Stimulated activated naive B cell treated with anti-CD40 and anti-IgM and Interleukin-4, amounts not matched to agents 10 μg/mL and 1 μg/mL and 100 μg/mL, for 72 hours (primary cell): ENCODE results near the gene POLR1A.

Source experiments
- ATAC-seq, 2 donors: fragments of 150-1000 bp; cut with Tn5 transposase; replicated peaks; 2 replicates each; pipeline ENCODE4 v1.10.0; 2021; ENCODE audit warnings: moderate library complexity in 1 of 2
- DNase-seq: peaks from one replicate; pipeline ENCODE4 v3.0.0; 2021
- H3K27ac Mint-ChIP-seq: one replicate; pipeline ENCODE4 v1.8.0; 2022; ENCODE audit warnings: mild to moderate bottlenecking, mixed read lengths
- H3K27me3 Mint-ChIP-seq, 2 donors: one replicate each; pipeline ENCODE4 v1.8.0; 2022; ENCODE audit warnings: mixed read lengths in 2 of 2
- H3K36me3 Mint-ChIP-seq, 2 donors: one replicate each; pipeline ENCODE4 v1.8.0; 2022; ENCODE audit warnings: mixed read lengths in 2 of 2, mild to moderate bottlenecking in 1 of 2
- H3K4me1 Mint-ChIP-seq, 2 donors: one replicate each; pipeline ENCODE4 v1.8.0; 2022; ENCODE audit warnings: mixed read lengths in 2 of 2, mild to moderate bottlenecking in 1 of 2
- H3K4me3 Mint-ChIP-seq, 2 donors: one replicate each; pipeline ENCODE4 v1.8.0; 2022; ENCODE audit warnings: mild to moderate bottlenecking in 2 of 2, mixed read lengths in 2 of 2, moderate library complexity in 1 of 2
- H3K9me3 Mint-ChIP-seq, 2 donors: one replicate each; pipeline ENCODE4 v1.8.0; 2022; ENCODE audit warnings: mixed read lengths in 2 of 2, mild to moderate bottlenecking in 1 of 2

The POLR1A gene

GRCh38 chr2:86123328-86123925 lies 17.7 kb upstream of the POLR1A start:
- no peaks in the 10 kb centered on the region for H3K9me3 Mint-ChIP-seq
- no peaks in the 10 kb centered on the region for H3K27me3 Mint-ChIP-seq
- no peak overlapping the region for H3K27ac Mint-ChIP-seq
- ATAC-seq: no peak
- H3K36me3 Mint-ChIP-seq: peaks cover 24 to 45% of the 10 kb centered on the region in 2 donors
- no peak overlapping the region for H3K4me3 Mint-ChIP-seq
- DNase-seq: no peak
- H3K4me1 Mint-ChIP-seq: no peaks in the 10 kb centered on the region

GRCh38 chr2:86118130-86118529 lies 12.4 kb upstream of the POLR1A start:
- Mint-ChIP-seq H3K4me3 (no peak overlapping the region), H3K36me3 (peaks cover 35 to 52% of the 10 kb centered on the region in 2 donors), H3K4me1 (no peaks in the 10 kb centered on the region), H3K27ac (no peak overlapping the region), H3K27me3 (no peaks in the 10 kb centered on the region), H3K9me3 (no peaks in the 10 kb centered on the region)
- no peak for DNase-seq
- ATAC-seq: no peak

GRCh38 chr2:86107031-86107430 lies 1.3 kb upstream of the POLR1A start:
- ATAC-seq (no peak), DNase-seq (no peak)
- Mint-ChIP-seq H3K4me1 (peaks cover 28 to 39% of the 10 kb centered on the region in 2 donors), H3K9me3 (no peaks in the 10 kb centered on the region), H3K27me3 (no peaks in the 10 kb centered on the region), H3K27ac (peak overlapping the region; percentile 86), H3K4me3 (peak overlapping the region; percentile 94 to 96), H3K36me3 (peaks cover 33 to 40% of the 10 kb centered on the region in 2 donors)

- peaks cover 36 to 44% of the 10 kb centered on the region in 2 donors for H3K36me3 Mint-ChIP-seq
- H3K9me3 Mint-ChIP-seq: no peaks in the 10 kb centered on the region
- H3K27ac Mint-ChIP-seq: peak within 1 kb of the TSS; percentile 100
- peak within 1 kb of the TSS; percentile 94 to 96 for H3K4me3 Mint-ChIP-seq
- no peaks in the 10 kb centered on the region for H3K27me3 Mint-ChIP-seq
- H3K4me1 Mint-ChIP-seq: peaks cover 31 to 45% of the 10 kb centered on the region in 2 donors
- DNase-seq (peak; percentile 90), ATAC-seq (peak; percentile 93 to 94)
Observed at GRCh38 chr2:86105969-86106945, 571 bp upstream of the POLR1A start, which contains the start of gene PTCD3. PTCD3 (plus strand) TSS chr2:86106235; CDS start chr2:86106248, 13 bp downstream.

GRCh38 chr2:86102157-86102556 lies 3.5 kb downstream of the POLR1A start:
- H3K27me3 Mint-ChIP-seq: no peaks in the 10 kb centered on the region

GRCh38 chr2:86097913-86098312 lies 7.8 kb downstream of the POLR1A start:
- Mint-ChIP-seq H3K36me3 (peaks cover 46 to 65% of the 10 kb centered on the region in 2 donors), H3K9me3 (no peaks in the 10 kb centered on the region), H3K27me3 (no peaks in the 10 kb centered on the region), H3K4me1 (peaks cover 15 to 28% of the 10 kb centered on the region in 2 donors), H3K4me3 (no peak overlapping the region), H3K27ac (no peak overlapping the region)
- no peak for DNase-seq
- no peak for ATAC-seq

More at GRCh38 chr2:86102157-86102556, 3.5 kb downstream of the POLR1A start:
- Mint-ChIP-seq H3K4me3 (no peak overlapping the region), H3K27ac (peak overlapping the region; percentile 56), H3K4me1 (peaks cover 30 to 46% of the 10 kb centered on the region in 2 donors), H3K36me3 (peaks cover 39 to 46% of the 10 kb centered on the region in 2 donors), H3K9me3 (no peaks in the 10 kb centered on the region)
- ATAC-seq: no peak
- DNase-seq: no peak

- no peak overlapping the region for H3K4me3 Mint-ChIP-seq
- H3K4me1 Mint-ChIP-seq: peaks cover 10 to 22% of the 10 kb centered on the region in 2 donors
- DNase-seq (no peak), ATAC-seq (no peak)
- H3K9me3 Mint-ChIP-seq: no peaks in the 10 kb centered on the region
- H3K27ac Mint-ChIP-seq: no peak overlapping the region
- peaks cover 40 to 60% of the 10 kb centered on the region in 2 donors for H3K36me3 Mint-ChIP-seq
- no peaks in the 10 kb centered on the region for H3K27me3 Mint-ChIP-seq
Observed at GRCh38 chr2:86097114-86097896, 8.4 kb downstream of the POLR1A start.

- H3K27ac Mint-ChIP-seq: no peak overlapping the region
- H3K9me3 Mint-ChIP-seq: no peaks in the 10 kb centered on the region
- peaks cover 6 to 14% of the 10 kb centered on the region in 2 donors for H3K4me1 Mint-ChIP-seq
- no peaks in the 10 kb centered on the region for H3K27me3 Mint-ChIP-seq
- peaks cover 42 to 62% of the 10 kb centered on the region in 2 donors for H3K36me3 Mint-ChIP-seq
- DNase-seq: no peak
- no peak for ATAC-seq
- no peak overlapping the region for H3K4me3 Mint-ChIP-seq
Observed at GRCh38 chr2:86094229-86094628, 11.5 kb downstream of the POLR1A start.

- H3K4me1 Mint-ChIP-seq: no peaks in the 10 kb centered on the region
Observed at GRCh38 chr2:86087936-86088850, 17.5 kb downstream of the POLR1A start.

GRCh38 chr2:86082756-86083155 lies 22.9 kb downstream of the POLR1A start:
- Mint-ChIP-seq H3K4me3 (no peak overlapping the region), H3K27ac (no peak overlapping the region), H3K36me3 (peaks cover 44 to 59% of the 10 kb centered on the region in 2 donors), H3K4me1 (peaks cover 16 to 23% of the 10 kb centered on the region in 2 donors), H3K9me3 (no peaks in the 10 kb centered on the region), H3K27me3 (no peaks in the 10 kb centered on the region)
- DNase-seq: no peak
- no peak for ATAC-seq

More at GRCh38 chr2:86087936-86088850, 17.5 kb downstream of the POLR1A start:
- Mint-ChIP-seq H3K27ac (no peak overlapping the region), H3K4me3 (no peak overlapping the region), H3K36me3 (peaks cover 39 to 53% of the 10 kb centered on the region in 2 donors), H3K27me3 (no peaks in the 10 kb centered on the region), H3K9me3 (no peaks in the 10 kb centered on the region)
- ATAC-seq: no peak
- no peak for DNase-seq

GRCh38 chr2:86081724-86082123 lies 24.0 kb downstream of the POLR1A start:
- H3K36me3 Mint-ChIP-seq: peaks cover 49 to 62% of the 10 kb centered on the region in 2 donors
- DNase-seq: no peak

GRCh38 chr2:86079981-86080911 lies 25.4 kb downstream of the POLR1A start:
- DNase-seq (peak; percentile 60), ATAC-seq (peak; percentile 90 to 92)
- H3K4me1 Mint-ChIP-seq: peaks cover 16 to 23% of the 10 kb centered on the region in 2 donors
- H3K27ac Mint-ChIP-seq: peak overlapping the region; percentile 89
- H3K36me3 Mint-ChIP-seq: peaks cover 49 to 67% of the 10 kb centered on the region in 2 donors
- H3K4me3 Mint-ChIP-seq: peak overlapping the region in 1 of 2 donors; percentile 14
- H3K9me3 Mint-ChIP-seq: no peaks in the 10 kb centered on the region
- H3K27me3 Mint-ChIP-seq: no peaks in the 10 kb centered on the region

More at GRCh38 chr2:86081724-86082123, 24.0 kb downstream of the POLR1A start:
- no peak for ATAC-seq
- Mint-ChIP-seq H3K9me3 (no peaks in the 10 kb centered on the region), H3K27ac (no peak overlapping the region), H3K27me3 (no peaks in the 10 kb centered on the region), H3K4me1 (peaks cover 16 to 23% of the 10 kb centered on the region in 2 donors), H3K4me3 (no peak overlapping the region)
